Small intestine (tissue), 7 donors: ENCODE data around the gene RFC2. TPM values are rescaled to one million over a fixed set of nuclear protein-coding genes. Genes with fewer than 3 reads are reported as not detected.

Experiments
- DNase-seq, 2 donors: peaks; one replicate each; pipeline versions ENCODE4 v3.0.0 to v3.0.0-alpha.2; 2013
- FAIRE-seq: peaks from 2 replicates; lab custom pipeline; 2012; peaks lifted over from hg19 to GRCh38; lab: Jason Lieb, UNC
- H3K27ac ChIP-seq, 3 donors: one replicate each; pipeline ENCODE4 v1.5.1; 2013; ENCODE audit warnings: low read length in 2 of 3, mild to moderate bottlenecking in 2 of 3, control low read depth in 1 of 3, inconsistent platforms in 1 of 3, low read depth in 1 of 3, moderate library complexity in 1 of 3
- H3K27me3 ChIP-seq, 3 donors: one replicate each; pipeline ENCODE4 v1.6.1; 2013; ENCODE audit warnings: low read length in 3 of 3, inconsistent platforms in 1 of 3; ENCODE audit not compliant: control insufficient read depth in 3 of 3, insufficient read depth in 3 of 3
- H3K36me3 ChIP-seq, 3 donors: one replicate each; pipeline ENCODE4 v1.6.1; 2013; ENCODE audit warnings: low read length in 3 of 3, inconsistent platforms in 1 of 3, low read depth in 1 of 3, mild to moderate bottlenecking in 1 of 3, moderate library complexity in 1 of 3; ENCODE audit not compliant: control insufficient read depth in 3 of 3, insufficient read depth in 2 of 3
- H3K4me1 ChIP-seq, 3 donors: one replicate each; pipeline ENCODE4 v1.6.1; 2013; ENCODE audit warnings: low read length in 2 of 3, inconsistent platforms in 1 of 3, low read depth in 1 of 3, mild to moderate bottlenecking in 1 of 3, moderate library complexity in 1 of 3; ENCODE audit not compliant: control insufficient read depth in 3 of 3, insufficient read depth in 2 of 3
- H3K4me3 ChIP-seq, 3 donors: one replicate each; pipeline ENCODE4 v1.5.1; 2013; ENCODE audit warnings: low read length in 3 of 3, control low read depth in 1 of 3, inconsistent platforms in 1 of 3, low read depth in 1 of 3, mild to moderate bottlenecking in 1 of 3, moderate library complexity in 1 of 3
- H3K9me3 ChIP-seq, 2 donors: one replicate each; pipeline ENCODE4 v1.6.1; 2013; ENCODE audit warnings: low read depth in 1 of 2, low read length in 1 of 2; ENCODE audit not compliant: control insufficient read depth in 2 of 2, insufficient read depth in 1 of 2
- WGBS, 3 donors: extraction: QIAGEN DNeasy Blood & Tissue Kit; methylation state at CpG; one replicate each; pipeline ENCODE4 v1.1.7; 2013; 5-methylcytosine and 5-hydroxymethylcytosine counted together
- polyA plus RNA-seq, 4 donors: library from polyadenylated mRNA; stranded (reverse) in 3 of 4; unstranded in 1 of 4; fragments of 200-250 nt in 3 of 4; fragments of 120-200 nt in 1 of 4; gene quantifications; one replicate each; pipeline versions ENCODE4 v1.2.1 to v1.2.3, GENCODE V29; 2013
- donor health status: healthy with polysubstance abuse.
- donor health status: control.
- donor health status: control.
- donor health status: Bipolar disorder and iron deficiency.
- donor health status: healthy.

RFC2 gene
- polyA plus RNA-seq, 4 donors: 5.4 to 27.8 (median 19.6) TPM

DNA sequence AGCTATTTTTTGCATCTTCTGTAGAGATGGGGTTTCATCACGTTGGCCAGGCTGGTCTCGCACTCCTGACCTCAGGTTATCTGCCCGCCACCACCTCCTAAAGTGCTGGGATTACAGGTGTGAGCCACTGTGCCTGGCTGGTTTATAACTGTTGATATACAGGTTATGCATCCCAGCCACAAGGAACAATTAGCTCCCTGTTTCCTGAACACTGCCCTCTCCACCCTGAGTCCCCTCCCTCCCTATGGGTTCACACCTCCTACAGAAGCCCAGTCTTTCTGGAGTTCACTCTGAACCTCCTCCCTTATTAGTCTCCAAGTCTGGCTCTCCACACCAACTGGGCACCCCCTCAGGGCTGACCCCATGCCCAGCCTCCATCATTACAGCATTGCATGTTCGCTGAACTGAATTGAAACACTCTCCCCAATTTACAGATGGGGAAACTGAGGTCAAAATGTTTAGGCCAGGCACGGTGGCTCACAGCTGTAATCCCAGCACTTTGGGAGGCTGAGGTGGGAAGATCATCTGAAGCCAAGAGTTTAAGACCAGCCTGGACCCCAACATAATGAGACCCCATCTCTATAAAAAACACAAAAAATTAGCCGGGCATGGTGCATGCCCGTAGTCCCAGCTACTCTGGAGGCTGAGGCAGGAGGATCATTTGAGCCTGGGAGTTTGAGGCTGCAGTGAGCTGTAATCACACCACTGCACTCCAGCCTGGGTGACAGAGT is 33.3 kb upstream of the RFC2 start:
- FAIRE-seq: no peak
- DNase-seq: peak; percentile 64 to 91
- WGBS, 3 donors: 48 to 71% (median 48%) methylated on average over 7 of the region's 7 CpGs
- Histone ChIP-seq H3K27ac (peak overlapping the region in 2 of 3 donors; percentile 6 to 74), H3K27me3 (peaks cover 0 to 6% (median 0%) of the 10 kb centered on the region in 3 donors), H3K36me3 (no peaks in the 10 kb centered on the region), H3K9me3 (no peaks in the 10 kb centered on the region), H3K4me3 (no peak overlapping the region), H3K4me1 (peaks cover 0 to 66% (median 2%) of the 10 kb centered on the region in 3 donors)

DNA sequence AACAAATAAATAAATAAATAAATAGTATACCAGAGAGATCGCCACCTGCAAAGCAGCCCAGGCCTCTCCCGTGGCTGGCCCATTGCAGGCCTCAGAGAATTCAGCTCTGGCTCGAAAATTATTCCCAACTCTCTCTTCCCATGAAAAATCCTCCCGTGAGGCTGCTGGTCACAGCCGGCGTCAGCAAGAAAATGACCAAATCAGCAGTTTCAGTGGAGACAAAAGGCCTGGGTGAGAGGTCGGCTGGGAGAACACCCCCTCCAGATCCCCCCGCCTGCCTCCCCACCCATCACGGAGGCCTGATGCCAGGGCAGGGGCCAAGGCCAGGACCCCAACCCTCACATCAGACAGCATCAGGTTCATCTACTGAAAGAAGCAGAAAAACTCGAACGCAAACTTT is 31.9 kb upstream of the RFC2 start:
- DNase-seq (no peak), FAIRE-seq (no peak)
- peaks cover 0 to 6% (median 0%) of the 10 kb centered on the region in 3 donors for H3K27me3 ChIP-seq
- no peak overlapping the region for H3K27ac ChIP-seq
- no peaks in the 10 kb centered on the region for H3K9me3 ChIP-seq
- no peak overlapping the region for H3K4me3 ChIP-seq
- WGBS, 3 donors: 81% methylated on average over 11 of the region's 11 CpGs
- peaks cover 0 to 55% (median 2%) of the 10 kb centered on the region in 3 donors for H3K4me1 ChIP-seq
- no peaks in the 10 kb centered on the region for H3K36me3 ChIP-seq

DNA sequence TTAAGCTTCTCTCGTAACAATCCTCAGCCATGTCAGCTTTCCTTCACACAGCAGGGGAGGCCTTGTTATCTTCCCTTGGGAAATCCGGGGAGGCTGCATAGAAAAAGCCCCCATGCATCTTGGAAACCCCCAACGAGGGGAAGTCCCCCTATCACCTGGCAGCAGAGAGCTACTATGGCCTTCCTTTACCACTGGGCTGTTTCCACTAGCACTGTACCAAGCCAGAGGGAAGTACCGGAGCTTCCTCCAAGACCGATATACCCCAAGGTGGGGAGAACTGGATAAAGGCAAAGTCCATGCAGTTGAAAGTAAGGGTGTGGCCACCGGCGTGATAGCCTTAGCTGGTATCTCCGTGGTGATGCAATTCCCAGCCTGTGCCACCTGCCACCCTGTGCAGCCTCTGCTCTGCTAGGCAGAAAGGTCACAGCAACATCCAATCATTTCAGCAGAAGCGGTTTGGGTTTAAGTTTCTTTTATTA is 30.6 kb upstream of the RFC2 start:
- H3K36me3 ChIP-seq: no peaks in the 10 kb centered on the region
- DNase-seq (peak; percentile 94 to 99), FAIRE-seq (no peak)
- H3K4me1 ChIP-seq: peaks cover 2 to 45% (median 3%) of the 10 kb centered on the region in 3 donors
- no peaks in the 10 kb centered on the region for H3K9me3 ChIP-seq
- WGBS, 3 donors: 11 to 42% (median 24%) methylated on average over 9 of the region's 9 CpGs
- H3K27ac ChIP-seq: peak overlapping the region; percentile 84 to 93 (median 92)
- peaks cover 0 to under 1% (median 0%) of the 10 kb centered on the region in 3 donors for H3K27me3 ChIP-seq
- no peak overlapping the region for H3K4me3 ChIP-seq

DNA sequence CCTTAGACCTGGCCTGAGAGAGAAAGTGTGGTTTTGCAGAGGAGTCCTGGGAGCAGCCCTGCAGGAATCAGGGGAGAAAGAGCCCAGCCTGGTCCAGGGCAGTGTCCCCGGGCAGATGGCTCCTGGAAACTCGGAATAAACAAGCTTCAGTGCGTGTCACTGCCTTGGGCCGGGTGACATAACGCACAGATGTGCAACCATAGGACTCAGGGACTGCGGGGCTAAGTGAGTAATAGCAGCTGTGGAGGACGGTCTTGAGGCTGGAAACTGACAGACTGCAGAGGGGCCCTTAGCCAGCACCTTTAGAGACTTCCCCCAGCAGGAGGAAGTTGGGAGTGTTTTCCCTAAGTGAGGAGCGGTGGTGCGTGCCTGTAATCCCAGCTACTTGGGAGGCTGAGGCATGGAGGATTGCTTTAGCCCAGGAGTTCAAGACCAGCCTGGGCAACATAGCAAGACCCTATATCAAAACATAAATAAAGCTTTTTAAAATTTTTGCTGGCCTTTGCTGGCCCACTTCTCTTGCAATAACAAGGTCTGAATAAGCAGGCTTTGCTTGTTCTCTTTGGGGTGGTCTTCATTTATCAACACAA is 29.8 kb upstream of the RFC2 start:
- FAIRE-seq: no peak
- H3K27me3 ChIP-seq: no peaks in the 10 kb centered on the region
- peaks cover 2 to 46% (median 6%) of the 10 kb centered on the region in 3 donors for H3K4me1 ChIP-seq
- H3K9me3 ChIP-seq: no peaks in the 10 kb centered on the region
- H3K36me3 ChIP-seq: no peaks in the 10 kb centered on the region
- no peak overlapping the region for H3K4me3 ChIP-seq
- H3K27ac ChIP-seq: peak overlapping the region; percentile 84 to 93 (median 92)
- peak in 1 of 2 donors; percentile 25 for DNase-seq
- WGBS, 3 donors: 56 to 71% (median 71%) methylated on average over 9 of the region's 9 CpGs

DNA sequence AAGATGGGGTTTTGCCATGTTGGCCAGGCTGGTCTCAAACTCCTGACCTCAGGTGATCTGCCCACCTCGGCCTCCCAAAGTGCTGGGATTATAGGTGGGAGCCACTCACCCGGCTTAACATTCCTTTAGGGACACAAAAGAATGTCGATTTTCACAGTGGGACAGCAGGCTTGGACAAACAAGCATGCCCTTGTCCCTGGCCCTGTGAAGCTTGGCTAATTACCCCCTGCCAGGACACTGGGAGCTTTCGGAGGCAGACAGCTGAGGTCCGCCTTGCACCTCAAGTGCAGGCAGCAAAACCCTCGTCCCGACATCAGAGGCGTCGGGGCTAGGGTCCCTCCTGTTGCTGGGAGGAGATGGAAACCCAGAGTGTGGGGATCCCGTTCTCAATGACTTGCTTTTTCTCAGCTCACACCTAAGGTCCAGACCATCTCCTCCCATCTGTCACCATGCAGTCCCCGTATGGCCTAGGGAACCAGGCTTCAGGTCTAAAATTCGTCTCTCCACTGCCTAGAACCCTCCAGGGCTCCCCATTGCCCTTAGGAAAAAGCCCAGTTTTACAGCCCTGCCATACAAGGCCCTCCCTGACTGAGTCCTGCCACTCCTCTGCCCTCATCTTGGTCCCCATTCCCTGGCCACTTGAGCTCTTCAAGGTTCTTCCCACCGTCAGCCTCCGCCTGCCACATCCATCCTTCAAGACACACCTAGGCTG is 28.7 kb upstream of the RFC2 start:
- H3K27me3 ChIP-seq: no peaks in the 10 kb centered on the region
- H3K9me3 ChIP-seq: no peaks in the 10 kb centered on the region
- no peak overlapping the region for H3K4me3 ChIP-seq
- FAIRE-seq (no peak), DNase-seq (no peak)
- WGBS, 3 donors: 81 to 90% (median 84%) methylated on average over 14 of the region's 14 CpGs
- no peaks in the 10 kb centered on the region for H3K36me3 ChIP-seq
- no peak overlapping the region for H3K27ac ChIP-seq
- H3K4me1 ChIP-seq: peaks cover 2 to 36% (median 6%) of the 10 kb centered on the region in 3 donors

DNA sequence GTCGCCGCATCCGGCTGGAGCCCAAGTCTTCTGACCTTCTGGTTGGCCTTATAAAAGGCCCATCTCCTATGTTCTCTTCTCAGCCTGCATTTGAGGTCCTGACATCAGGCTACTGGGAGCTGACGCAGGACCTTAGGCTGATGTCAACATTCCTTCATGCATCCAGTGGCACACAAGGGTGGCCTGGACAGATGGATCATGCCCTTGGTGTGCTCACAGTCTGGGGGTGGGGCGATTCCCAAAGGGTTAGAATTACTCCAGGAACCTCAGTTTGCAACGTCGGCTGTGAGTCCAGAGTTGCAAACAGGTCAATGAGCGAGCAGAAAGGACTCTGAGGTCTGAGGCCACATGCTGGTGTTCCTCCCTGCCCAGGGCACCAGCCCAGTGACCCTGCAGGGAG is 26.8 kb upstream of the RFC2 start:
- Histone ChIP-seq H3K27ac (no peak overlapping the region), H3K4me1 (peaks cover 2 to 26% (median 6%) of the 10 kb centered on the region in 3 donors), H3K9me3 (no peaks in the 10 kb centered on the region), H3K27me3 (no peaks in the 10 kb centered on the region), H3K36me3 (no peaks in the 10 kb centered on the region), H3K4me3 (no peak overlapping the region)
- WGBS, 3 donors: 81 to 88% (median 88%) methylated on average over 8 of the region's 8 CpGs
- FAIRE-seq (no peak), DNase-seq (no peak)

DNA sequence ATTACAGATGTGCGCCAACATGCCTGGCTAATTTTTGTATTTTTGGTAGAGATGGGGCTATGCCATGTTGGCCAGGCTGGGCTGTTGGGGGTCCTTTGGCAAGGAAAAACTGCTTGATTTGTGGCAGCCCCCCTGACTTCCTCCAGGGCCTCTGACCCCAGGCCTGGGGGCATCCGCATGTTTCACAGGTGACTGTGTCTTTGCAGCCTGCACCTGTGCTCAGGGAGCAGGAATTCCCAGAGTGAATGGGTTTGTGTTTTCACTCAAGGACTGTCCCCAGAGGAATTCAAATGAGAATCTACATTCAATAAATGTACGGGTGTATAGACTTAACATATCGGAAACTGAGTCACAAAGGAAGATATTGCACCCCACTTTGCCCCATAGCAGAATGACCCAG is 23.4 kb upstream of the RFC2 start:
- DNase-seq (no peak), FAIRE-seq (no peak)
- Histone ChIP-seq H3K4me3 (no peak overlapping the region), H3K27ac (no peak overlapping the region), H3K27me3 (no peaks in the 10 kb centered on the region), H3K4me1 (peaks cover 0 to 7% (median 6%) of the 10 kb centered on the region in 3 donors), H3K9me3 (no peaks in the 10 kb centered on the region), H3K36me3 (no peaks in the 10 kb centered on the region)
- 94 to 97% (median 95%) methylated on average over 4 of the region's 4 CpGs for WGBS, 3 donors

DNA sequence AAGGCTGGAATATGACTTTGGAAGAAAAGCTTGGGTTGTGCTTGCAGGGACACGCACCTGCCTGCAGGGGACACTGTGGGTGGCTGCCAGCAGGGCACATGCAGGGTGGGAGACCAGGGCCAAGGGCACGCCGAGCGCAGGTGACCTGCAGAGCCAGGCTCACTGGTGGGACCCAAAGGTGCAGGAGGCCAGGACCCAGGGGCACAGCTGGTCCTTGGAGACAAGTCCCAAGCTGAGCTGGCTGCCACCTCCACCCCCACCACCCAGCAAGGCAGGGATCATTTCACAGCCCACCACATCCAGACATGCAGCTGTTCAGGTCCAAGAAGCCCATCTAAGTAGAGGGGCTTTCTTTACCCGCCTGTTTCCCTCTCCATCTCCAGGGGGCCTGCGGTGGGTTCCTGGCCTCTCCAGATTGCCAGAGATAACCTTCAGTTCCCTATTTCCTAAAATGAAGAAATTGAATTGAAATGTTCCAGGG is 21.2 kb upstream of the RFC2 start:
- no peaks in the 10 kb centered on the region for H3K27me3 ChIP-seq

More for the DNA sequence above, 21.2 kb upstream of the RFC2 start:
- peaks cover 3 to 14% (median 6%) of the 10 kb centered on the region in 3 donors for H3K4me1 ChIP-seq
- 35 to 55% (median 48%) methylated on average over 6 of the region's 6 CpGs for WGBS, 3 donors
- H3K27ac ChIP-seq: no peak overlapping the region
- DNase-seq: peak in 1 of 2 donors; percentile 42
- no peaks in the 10 kb centered on the region for H3K9me3 ChIP-seq
- FAIRE-seq: no peak
- no peaks in the 10 kb centered on the region for H3K36me3 ChIP-seq
- no peak overlapping the region for H3K4me3 ChIP-seq
